ENCODE measurements around the gene GALC. TPM values are rescaled to one million over a fixed set of nuclear protein-coding genes. Genes with fewer than 3 reads are reported as not detected.

Gene GALC
- total RNA-seq, 5 donors from 2014 or later (not counting 1 experiment from before 2014, with no cell fraction given), result 17.2 to 20.5 (median 18.6) TPM

- H3K4me3 Mint-ChIP-seq, result peak within 1 kb of the TSS; percentile 80 to 87 (median 83)
- ATAC-seq (replicated peaks in 1 of 4), result peak; percentile 60 to 71 (median 66)
- POLR2A ChIA-PET, result interaction anchor here (0.8 to 4.1 kb wide), 4 partner anchors 10 to 53 kb away, joined by 3 to 59 read pairs (median 20); partner anchors contain the start of gene GALC (in 1 of the 2)
- H3K36me3 Mint-ChIP-seq, result peaks cover 11% of the 10 kb centered on the region
- Histone ChIP-seq H3K27me3 (replicated peaks in 1 of 2; ENCODE audit: control insufficient read depth in 2 of 2, extremely low read depth in 1 of 2, insufficient read depth in 2 of 2, low read length in 1 of 2) (no peaks in the 10 kb centered on the region), H3K27ac (ENCODE audit: low read length) (peak within 1 kb of the TSS; percentile 96), H3K36me3 (ENCODE audit: control insufficient read depth in 2 of 2, extremely low read depth in 1 of 2, insufficient read depth in 1 of 2, low read length in 1 of 2) (peaks cover 0 to 9% of the 10 kb centered on the region in 2 donors), H3K4me1 (ENCODE audit: control insufficient read depth in 1 of 2, extremely low read depth in 1 of 2, insufficient read depth in 2 of 2, low read length in 2 of 2) (peaks cover 25 to 57% of the 10 kb centered on the region in 2 experiments), H3K9me3 (no peaks in the 10 kb centered on the region), H3K4me3 (ENCODE audit: control insufficient read depth in 1 of 2, extremely low read depth in 1 of 2, low read length in 1 of 2) (peak within 1 kb of the TSS; percentile 57 to 74)
- CTCF ChIA-PET, result interaction anchor here in 1 of 2 donors (0.5 to 2.9 kb wide), 6 partner anchors 10 to 202 kb away, joined by 3 to 15 read pairs (median 8); partner anchors contain the start of gene GALC
- H3K27me3 Mint-ChIP-seq, result no peaks in the 10 kb centered on the region
- WGBS (ENCODE audit: insufficient coverage), result no CpG with 5 or more reads among the region's 3 CpGs
- DNase-seq, result peak in 28 of 35 experiments; percentile 7 to 83 (median 36)
- no peaks in the 10 kb centered on the region for H3K9me3 Mint-ChIP-seq
- peak within 1 kb of the TSS; percentile 96 to 97 for H3K27ac Mint-ChIP-seq
- H3K4me1 Mint-ChIP-seq, result peaks cover 57 to 61% (median 59%) of the 10 kb centered on the region in 3 donors
These were observed 12.1 kb upstream of the GALC start, which contains the start of gene GPR65 for GRCh38 chr14:88005050-88005481. Gene GPR65 (plus strand): TSS chr14:88005135. CDS start chr14:88010848, 5,713 bp downstream.

- no peaks in the 10 kb centered on the region for H3K9me3 Mint-ChIP-seq
- ChIA-PET POLR2A (interaction anchor here (0.8 to 4.1 kb wide), 4 partner anchors 9 to 15 kb away, joined by 3 to 59 read pairs (median 18); partner anchors contain the start of gene GALC (in 1 of the 2)), CTCF (interaction anchor here in 1 of 2 donors (0.6 to 2.9 kb wide), 4 partner anchors 10 to 59 kb away, joined by 3 to 15 read pairs (median 13); partner anchors contain the start of gene GALC)
- H3K27ac Mint-ChIP-seq, result peak overlapping the region; percentile 75 to 84
- no CpG with 5 or more reads among the region's 3 CpGs for WGBS (ENCODE audit: insufficient coverage)
- no peak for ATAC-seq (replicated peaks in 1 of 4)
- Histone ChIP-seq H3K4me1 (ENCODE audit: control insufficient read depth in 1 of 2, extremely low read depth in 1 of 2, insufficient read depth in 2 of 2, low read length in 2 of 2) (peaks cover 25 to 57% of the 10 kb centered on the region in 2 experiments), H3K4me3 (ENCODE audit: control insufficient read depth in 1 of 2, extremely low read depth in 1 of 2, low read length in 1 of 2) (peak overlapping the region; percentile 57 to 74), H3K27me3 (replicated peaks in 1 of 2; ENCODE audit: control insufficient read depth in 2 of 2, extremely low read depth in 1 of 2, insufficient read depth in 2 of 2, low read length in 1 of 2) (no peaks in the 10 kb centered on the region), H3K36me3 (ENCODE audit: control insufficient read depth in 2 of 2, extremely low read depth in 1 of 2, insufficient read depth in 1 of 2, low read length in 1 of 2) (peaks cover 0 to 9% of the 10 kb centered on the region in 2 donors), H3K9me3 (no peaks in the 10 kb centered on the region), H3K27ac (ENCODE audit: low read length) (peak overlapping the region; percentile 96)
- DNase-seq, result no peak
- H3K27me3 Mint-ChIP-seq, result no peaks in the 10 kb centered on the region
- H3K36me3 Mint-ChIP-seq, result peaks cover 8% of the 10 kb centered on the region
- peaks cover 55 to 58% (median 56%) of the 10 kb centered on the region in 3 donors for H3K4me1 Mint-ChIP-seq
- peak overlapping the region; percentile 80 to 87 (median 83) for H3K4me3 Mint-ChIP-seq
These were observed 11.6 kb upstream of the GALC start for GRCh38 chr14:88004506-88005036.

- DNase-seq (no peak), ATAC-seq (replicated peaks in 1 of 4) (no peak)
- Histone ChIP-seq H3K36me3 (ENCODE audit: control insufficient read depth in 2 of 2, extremely low read depth in 1 of 2, insufficient read depth in 1 of 2, low read length in 1 of 2) (no peaks in the 10 kb centered on the region), H3K4me1 (ENCODE audit: control insufficient read depth in 1 of 2, extremely low read depth in 1 of 2, insufficient read depth in 2 of 2, low read length in 2 of 2) (peaks cover 17 to 49% of the 10 kb centered on the region in 2 experiments), H3K27ac (ENCODE audit: low read length) (no peak overlapping the region), H3K9me3 (no peaks in the 10 kb centered on the region), H3K4me3 (ENCODE audit: control insufficient read depth in 1 of 2, extremely low read depth in 1 of 2, low read length in 1 of 2) (no peak overlapping the region), H3K27me3 (replicated peaks in 1 of 2; ENCODE audit: control insufficient read depth in 2 of 2, extremely low read depth in 1 of 2, insufficient read depth in 2 of 2, low read length in 1 of 2) (no peaks in the 10 kb centered on the region)
- H3K4me1 Mint-ChIP-seq, result peaks cover 44 to 50% (median 46%) of the 10 kb centered on the region in 3 donors
- CTCF ChIA-PET, result interaction anchor here in 1 of 2 donors (2.7 kb wide), 1 partner anchor 8 kb away, joined by 15 read pairs; no protein-coding TSS in a partner anchor
- no peaks in the 10 kb centered on the region for H3K9me3 Mint-ChIP-seq
- H3K27me3 Mint-ChIP-seq, result no peaks in the 10 kb centered on the region
- H3K4me3 Mint-ChIP-seq, result peak overlapping the region in 1 of 3 donors; percentile 39
- H3K36me3 Mint-ChIP-seq, result peaks cover 5% of the 10 kb centered on the region
- H3K27ac Mint-ChIP-seq, result no peak overlapping the region
- POLR2A ChIA-PET, result no interaction called here
- no CpG with 5 or more reads among the region's 4 CpGs for WGBS (ENCODE audit: insufficient coverage)
These were observed 10.4 kb upstream of the GALC start for GRCh38 chr14:88003425-88003824.

- H3K4me1 Mint-ChIP-seq, result peaks cover 37 to 41% (median 38%) of the 10 kb centered on the region in 3 donors
- H3K4me3 ChIP-seq (ENCODE audit: control insufficient read depth in 1 of 2, extremely low read depth in 1 of 2, low read length in 1 of 2), result no peak overlapping the region
- POLR2A ChIA-PET, result no interaction called here
- ATAC-seq (replicated peaks in 1 of 4) (no peak), DNase-seq (peak in 9 of 35 experiments; percentile 2 to 26 (median 16))
- H3K27me3 ChIP-seq (replicated peaks in 1 of 2; ENCODE audit: control insufficient read depth in 2 of 2, extremely low read depth in 1 of 2, insufficient read depth in 2 of 2, low read length in 1 of 2), result no peaks in the 10 kb centered on the region
- peak overlapping the region; percentile 2 to 80 for H3K27ac Mint-ChIP-seq
- CTCF ChIA-PET, result no interaction called here
- H3K4me1 ChIP-seq (ENCODE audit: control insufficient read depth in 1 of 2, extremely low read depth in 1 of 2, insufficient read depth in 2 of 2, low read length in 2 of 2), result peaks cover 12 to 40% of the 10 kb centered on the region in 2 experiments
- 67% methylated on average over 1 of the region's 4 CpGs for WGBS (ENCODE audit: insufficient coverage)
- H3K27me3 Mint-ChIP-seq, result no peaks in the 10 kb centered on the region
- no peaks in the 10 kb centered on the region for H3K9me3 ChIP-seq
- peak overlapping the region in 1 of 3 donors; percentile 39 for H3K4me3 Mint-ChIP-seq
- H3K36me3 ChIP-seq (ENCODE audit: control insufficient read depth in 2 of 2, extremely low read depth in 1 of 2, insufficient read depth in 1 of 2, low read length in 1 of 2), result no peaks in the 10 kb centered on the region
- no peak overlapping the region for H3K27ac ChIP-seq (ENCODE audit: low read length)
- no peaks in the 10 kb centered on the region for H3K9me3 Mint-ChIP-seq
- no peaks in the 10 kb centered on the region for H3K36me3 Mint-ChIP-seq
These were observed 9.6 kb upstream of the GALC start for GRCh38 chr14:88002421-88003075.

- Mint-ChIP-seq H3K4me3 (no peak overlapping the region), H3K9me3 (no peaks in the 10 kb centered on the region), H3K27me3 (no peaks in the 10 kb centered on the region), H3K27ac (no peak overlapping the region), H3K36me3 (no peaks in the 10 kb centered on the region), H3K4me1 (peaks cover 39 to 48% (median 43%) of the 10 kb centered on the region in 3 donors)
- no CpG with 5 or more reads among the region's 2 CpGs for WGBS (ENCODE audit: insufficient coverage)
- ChIA-PET CTCF (interaction anchor here in 1 of 2 donors (0.6 kb wide), 1 partner anchor 13 kb away, joined by 4 read pairs; no protein-coding TSS in a partner anchor), POLR2A (no interaction called here)
- peaks cover 19 to 20% of the 10 kb centered on the region in 2 experiments for H3K4me1 ChIP-seq (ENCODE audit: control insufficient read depth in 1 of 2, extremely low read depth in 1 of 2, insufficient read depth in 2 of 2, low read length in 2 of 2)
- no peaks in the 10 kb centered on the region for H3K27me3 ChIP-seq (replicated peaks in 1 of 2; ENCODE audit: control insufficient read depth in 2 of 2, extremely low read depth in 1 of 2, insufficient read depth in 2 of 2, low read length in 1 of 2)
- no peak overlapping the region for H3K4me3 ChIP-seq (ENCODE audit: control insufficient read depth in 1 of 2, extremely low read depth in 1 of 2, low read length in 1 of 2)
- DNase-seq (no peak), ATAC-seq (replicated peaks in 1 of 4) (no peak)
- no peaks in the 10 kb centered on the region for H3K9me3 ChIP-seq
- H3K27ac ChIP-seq (ENCODE audit: low read length), result no peak overlapping the region
- no peaks in the 10 kb centered on the region for H3K36me3 ChIP-seq (ENCODE audit: control insufficient read depth in 2 of 2, extremely low read depth in 1 of 2, insufficient read depth in 1 of 2, low read length in 1 of 2)
These were observed 6.3 kb upstream of the GALC start for GRCh38 chr14:87999277-87999676.

- Mint-ChIP-seq H3K27me3 (no peaks in the 10 kb centered on the region), H3K4me3 (no peak overlapping the region), H3K4me1 (peaks cover 44 to 55% (median 48%) of the 10 kb centered on the region in 3 donors), H3K36me3 (no peaks in the 10 kb centered on the region), H3K9me3 (no peaks in the 10 kb centered on the region), H3K27ac (no peak overlapping the region)
- H3K4me3 ChIP-seq (ENCODE audit: control insufficient read depth in 1 of 2, extremely low read depth in 1 of 2, low read length in 1 of 2), result no peak overlapping the region
- H3K9me3 ChIP-seq, result no peaks in the 10 kb centered on the region
- H3K27ac ChIP-seq (ENCODE audit: low read length), result no peak overlapping the region
- CTCF ChIA-PET, result no interaction called here
- H3K4me1 ChIP-seq (ENCODE audit: control insufficient read depth in 1 of 2, extremely low read depth in 1 of 2, insufficient read depth in 2 of 2, low read length in 2 of 2), result peaks cover 18 to 25% of the 10 kb centered on the region in 2 experiments
- ATAC-seq (replicated peaks in 1 of 4), result no peak
- H3K27me3 ChIP-seq (replicated peaks in 1 of 2; ENCODE audit: control insufficient read depth in 2 of 2, extremely low read depth in 1 of 2, insufficient read depth in 2 of 2, low read length in 1 of 2), result no peaks in the 10 kb centered on the region
- H3K36me3 ChIP-seq (ENCODE audit: control insufficient read depth in 2 of 2, extremely low read depth in 1 of 2, insufficient read depth in 1 of 2, low read length in 1 of 2), result no peaks in the 10 kb centered on the region
- POLR2A ChIA-PET, result no interaction called here
- no peak for DNase-seq
These were observed 5.5 kb upstream of the GALC start for GRCh38 chr14:87998482-87998881.
